Mesodermal cell (in vitro differentiated cells): Measurements from ENCODE around the gene TMEM198.

ENCODE experiments used
- H3K27ac ChIP-seq: 2 replicates; pipeline ENCODE4 v1.7.0; 2013; ENCODE audit warnings: mild to moderate bottlenecking, low read depth, low read length, moderate library complexity; ENCODE audit not compliant: severe bottlenecking
- H3K36me3 ChIP-seq: 2 replicates; pipeline ENCODE4 v1.7.1; 2013; ENCODE audit warnings: mild to moderate bottlenecking, low read length, moderate library complexity; ENCODE audit not compliant: control insufficient read depth, insufficient read depth
- H3K4me1 ChIP-seq: one replicate; pipeline ENCODE4 v1.7.1; 2013; ENCODE audit warnings: mild to moderate bottlenecking, low read length; ENCODE audit not compliant: insufficient read depth, control insufficient read depth, poor library complexity, severe bottlenecking
- H3K4me3 ChIP-seq: 2 replicates; pipeline ENCODE4 v1.7.0; 2013; ENCODE audit warnings: low read length, control low read depth, mild to moderate bottlenecking; ENCODE audit not compliant: insufficient read depth, poor library complexity, severe bottlenecking; ENCODE audit errors: extremely low read depth
- H3K9me3 ChIP-seq: 2 replicates; pipeline ENCODE4 v1.7.1; 2013; ENCODE audit warnings: mild to moderate bottlenecking, low read length, moderate library complexity; ENCODE audit not compliant: control insufficient read depth
- WGBS, 2 experiments: methylation state at CpG; one replicate each; pipeline ENCODE4 v1.1.5; 2013; ENCODE audit warnings: missing lambda C conversion rate in 2 of 2; ENCODE audit not compliant: insufficient coverage in 2 of 2; 5-methylcytosine and 5-hydroxymethylcytosine counted together

The TMEM198 gene

GRCh38 chr2:219559156-219559915 is 15.5 kb downstream of the TMEM198 start:
- Histone ChIP-seq H3K4me1 (peaks cover 18% of the 10 kb centered on the region), H3K27ac (no peak overlapping the region), H3K9me3 (no peaks in the 10 kb centered on the region), H3K4me3 (no peak overlapping the region), H3K36me3 (peaks cover 6% of the 10 kb centered on the region)
- 91 to 94% methylated on average over 10 to 16 of the region's 20 CpGs for WGBS, 2 experiments

- Histone ChIP-seq H3K27ac (no peak overlapping the region), H3K4me3 (no peak overlapping the region), H3K36me3 (peaks cover 16% of the 10 kb centered on the region), H3K9me3 (no peaks in the 10 kb centered on the region), H3K4me1 (peaks cover 18% of the 10 kb centered on the region)
- WGBS, 2 experiments: 66 to 75% methylated on average over 3 to 4 of the region's 8 CpGs
These were observed 16.4 kb downstream of the TMEM198 start for GRCh38 chr2:219560037-219560892.

GRCh38 chr2:219560893-219561178 is 17.0 kb downstream of the TMEM198 start:
- Histone ChIP-seq H3K36me3 (peaks cover 17% of the 10 kb centered on the region), H3K27ac (peak overlapping the region; percentile 81), H3K9me3 (no peaks in the 10 kb centered on the region), H3K4me1 (peaks cover 18% of the 10 kb centered on the region), H3K4me3 (no peak overlapping the region)
- WGBS, 2 experiments: 72 to 90% methylated on average over 3 of the region's 3 CpGs

DNA sequence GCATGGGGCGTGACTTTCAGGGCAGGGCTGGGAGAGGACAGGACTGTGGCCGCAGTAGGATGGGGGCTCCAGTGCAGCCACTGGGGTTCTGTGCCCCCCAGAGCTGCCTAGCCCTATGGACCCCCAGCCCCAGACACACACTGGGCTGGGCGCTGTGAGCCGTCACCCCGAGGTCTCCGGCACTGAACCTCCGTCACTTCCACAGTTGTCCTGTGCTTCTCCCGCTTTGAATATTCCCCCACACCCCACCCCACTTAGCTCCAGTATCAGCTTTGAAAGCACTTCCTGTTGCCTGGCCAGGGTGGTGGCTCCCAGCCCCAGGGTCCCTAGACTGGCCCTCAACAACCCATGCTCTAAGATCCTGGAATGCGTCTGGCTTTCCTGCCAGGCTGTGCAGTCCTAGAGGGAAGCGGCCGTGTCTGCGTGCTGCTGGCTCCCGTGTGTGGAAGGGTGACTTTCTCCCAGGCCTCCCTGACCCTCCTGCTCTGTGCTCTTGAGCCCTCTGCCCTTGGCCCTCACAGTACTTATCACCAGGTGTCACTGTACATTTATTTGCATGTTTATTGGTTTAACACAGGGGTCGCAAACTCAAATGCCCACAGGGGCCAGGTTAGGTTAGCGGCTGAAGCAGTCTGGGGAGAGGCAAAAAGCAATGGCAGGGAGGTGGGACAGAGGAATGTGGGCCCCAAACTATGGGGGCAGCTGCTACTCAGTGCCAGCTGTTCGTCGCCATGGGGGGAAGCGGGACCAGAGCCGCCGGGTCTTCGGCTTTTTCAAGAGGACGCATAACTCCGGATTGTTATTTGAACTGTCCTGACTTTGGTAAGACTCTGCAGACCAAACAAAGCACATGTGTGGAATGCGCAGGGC is 17.6 kb downstream of the TMEM198 start:
- peaks cover 18% of the 10 kb centered on the region for H3K4me1 ChIP-seq
- peak overlapping the region; percentile 81 for H3K27ac ChIP-seq
- WGBS, 2 experiments: 78 to 83% methylated on average over 19 to 24 of the region's 24 CpGs
- no peaks in the 10 kb centered on the region for H3K9me3 ChIP-seq
- no peak overlapping the region for H3K4me3 ChIP-seq
- peaks cover 21% of the 10 kb centered on the region for H3K36me3 ChIP-seq

DNA sequence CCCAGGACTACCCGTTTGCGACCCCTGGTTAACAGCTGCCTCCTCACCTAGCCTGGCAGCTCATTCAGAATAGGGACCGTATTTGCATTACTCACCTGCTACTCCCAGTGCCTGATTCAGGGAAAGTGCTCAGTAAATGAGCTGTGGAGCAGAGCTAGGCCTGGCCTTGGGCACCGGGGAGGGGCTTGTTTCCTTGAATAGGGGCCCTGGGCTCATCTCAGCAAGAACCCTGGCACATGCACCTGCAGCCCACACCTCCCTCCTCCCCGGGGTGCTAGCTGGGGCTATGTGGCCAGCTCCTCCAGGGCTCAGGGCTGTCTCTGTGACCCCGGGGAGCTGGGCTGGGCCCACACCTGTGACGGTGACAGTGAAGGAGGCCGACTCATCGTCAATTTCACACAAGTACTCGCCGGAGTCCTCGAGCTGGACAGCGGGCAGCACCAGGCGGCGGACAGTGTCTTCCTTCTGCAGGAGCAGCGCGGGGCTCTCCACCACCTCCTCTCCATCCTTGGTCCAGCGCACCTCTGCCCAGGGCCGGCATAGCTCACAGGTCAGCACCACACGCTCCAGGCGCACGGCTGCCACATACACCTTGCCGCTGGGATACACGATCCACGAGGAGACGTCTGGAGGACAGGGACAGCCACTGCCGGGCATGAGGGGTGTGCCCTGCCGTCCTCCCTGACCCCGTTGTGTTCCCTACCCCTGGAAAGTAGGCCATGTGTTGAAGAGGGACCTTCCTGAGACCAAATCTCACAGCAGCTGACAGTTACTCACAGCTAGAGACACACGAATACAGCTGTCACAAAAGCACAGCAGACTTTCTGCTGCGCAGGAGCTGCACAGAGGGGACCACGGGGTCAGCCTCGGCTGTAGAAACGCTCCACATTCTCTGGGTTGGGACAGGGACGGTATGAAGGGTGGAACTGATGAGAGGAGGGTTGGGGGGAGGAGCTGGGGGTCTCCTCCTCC is 18.5 kb downstream of the TMEM198 start:
- peak overlapping the region; percentile 81 for H3K27ac ChIP-seq
- peaks cover 18% of the 10 kb centered on the region for H3K4me1 ChIP-seq
- H3K4me3 ChIP-seq: no peak overlapping the region
- WGBS, 2 experiments: 88 to 91% methylated on average over 28 to 35 of the region's 35 CpGs
- no peaks in the 10 kb centered on the region for H3K9me3 ChIP-seq
- H3K36me3 ChIP-seq: peaks cover 28% of the 10 kb centered on the region

GRCh38 chr2:219563271-219563928 is 19.6 kb downstream of the TMEM198 start:
- Histone ChIP-seq H3K4me1 (peaks cover 18% of the 10 kb centered on the region), H3K9me3 (no peaks in the 10 kb centered on the region), H3K36me3 (peaks cover 38% of the 10 kb centered on the region), H3K27ac (no peak overlapping the region), H3K4me3 (no peak overlapping the region)
- WGBS, 2 experiments: 95 to 98% methylated on average over 18 to 20 of the region's 20 CpGs

- no peak overlapping the region for H3K4me3 ChIP-seq
- 71 to 72% methylated on average over 17 of the region's 21 CpGs for WGBS, 2 experiments
- H3K4me1 ChIP-seq: peaks cover 25% of the 10 kb centered on the region
- no peaks in the 10 kb centered on the region for H3K9me3 ChIP-seq
- H3K27ac ChIP-seq: no peak overlapping the region
- H3K36me3 ChIP-seq: peaks cover 54% of the 10 kb centered on the region
These were observed 21.6 kb downstream of the TMEM198 start for GRCh38 chr2:219565130-219566080.

DNA sequence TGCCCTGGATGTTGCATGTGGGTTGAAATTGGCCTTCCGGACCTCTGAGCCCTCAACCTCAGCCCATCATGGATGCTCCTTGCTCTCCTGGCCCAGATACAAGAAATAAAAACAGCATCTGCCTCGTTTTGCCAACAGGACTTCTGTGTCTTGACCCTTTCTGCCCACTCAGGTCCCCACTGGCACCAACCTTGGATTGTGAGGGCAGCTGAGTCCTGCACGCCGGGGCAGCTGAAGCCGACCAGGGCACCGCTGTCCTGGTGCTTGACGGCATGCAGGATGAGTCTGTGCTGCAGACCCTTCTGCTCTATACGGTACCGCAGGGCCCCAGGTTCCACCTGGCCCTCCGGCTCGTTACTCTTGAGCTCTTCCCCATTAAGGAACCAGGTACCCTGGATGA is 22.8 kb downstream of the TMEM198 start:
- Histone ChIP-seq H3K4me1 (peaks cover 15% of the 10 kb centered on the region), H3K27ac (no peak overlapping the region), H3K9me3 (no peaks in the 10 kb centered on the region), H3K4me3 (no peak overlapping the region), H3K36me3 (peaks cover 54% of the 10 kb centered on the region)
- WGBS, 2 experiments: 85 to 97% methylated on average over 7 to 11 of the region's 11 CpGs

GRCh38 chr2:219567131-219567530 is 23.3 kb downstream of the TMEM198 start:
- H3K36me3 ChIP-seq: peaks cover 54% of the 10 kb centered on the region
- no peaks in the 10 kb centered on the region for H3K9me3 ChIP-seq
- H3K4me3 ChIP-seq: no peak overlapping the region
- peaks cover 17% of the 10 kb centered on the region for H3K4me1 ChIP-seq
- H3K27ac ChIP-seq: no peak overlapping the region
- 91 to 96% methylated on average over 17 to 18 of the region's 18 CpGs for WGBS, 2 experiments
